Fibroblast of skin of abdomen (primary cell): ENCODE measurements around the gene FOXD1.

Source experiments
- DNase-seq: peaks from one replicate; pipeline ENCODE4 v3.0.0-alpha.2; 2013

Gene FOXD1

GRCh38 chr5:73438645-73439470, 9.7 kb downstream of the FOXD1 start:
- no peak for DNase-seq

GRCh38 chr5:73437777-73438644, 10.6 kb downstream of the FOXD1 start:
- DNase-seq, result no peak

DNA sequence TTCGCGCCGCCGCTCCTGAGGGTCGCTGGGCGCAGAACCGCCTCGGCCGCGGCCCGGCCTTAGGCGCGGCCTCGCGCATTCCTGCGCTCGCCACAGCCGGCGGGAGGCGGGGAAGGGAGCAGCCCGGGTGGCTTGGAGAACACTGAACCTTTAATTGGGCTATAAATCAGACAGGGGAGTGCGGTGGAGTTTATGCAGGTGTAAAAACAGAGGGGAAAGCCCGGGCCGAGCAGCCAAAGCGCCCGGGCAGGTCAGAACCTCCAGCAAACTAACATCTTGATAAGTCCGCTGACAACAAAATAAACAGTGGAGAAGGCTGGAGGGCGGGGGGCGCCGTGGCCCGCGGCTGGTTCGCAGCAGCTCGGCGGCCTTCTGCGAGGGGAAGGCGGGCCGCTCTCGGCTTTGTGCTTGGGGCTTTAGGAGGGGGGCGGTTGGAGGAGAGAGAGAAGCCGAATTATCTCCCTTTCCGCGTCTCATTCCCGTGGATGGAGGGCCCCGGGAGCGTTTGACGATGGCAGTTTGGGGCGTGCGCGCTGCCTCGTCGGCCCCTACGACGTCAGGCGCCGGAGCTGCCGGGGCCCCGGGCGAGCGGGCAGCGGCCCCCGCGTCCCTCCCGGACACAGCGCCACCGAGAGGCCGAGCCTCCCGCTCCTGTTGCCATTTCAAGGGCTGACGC, 11.3 kb downstream of the FOXD1 start:
- peak; percentile 87 for DNase-seq

DNA sequence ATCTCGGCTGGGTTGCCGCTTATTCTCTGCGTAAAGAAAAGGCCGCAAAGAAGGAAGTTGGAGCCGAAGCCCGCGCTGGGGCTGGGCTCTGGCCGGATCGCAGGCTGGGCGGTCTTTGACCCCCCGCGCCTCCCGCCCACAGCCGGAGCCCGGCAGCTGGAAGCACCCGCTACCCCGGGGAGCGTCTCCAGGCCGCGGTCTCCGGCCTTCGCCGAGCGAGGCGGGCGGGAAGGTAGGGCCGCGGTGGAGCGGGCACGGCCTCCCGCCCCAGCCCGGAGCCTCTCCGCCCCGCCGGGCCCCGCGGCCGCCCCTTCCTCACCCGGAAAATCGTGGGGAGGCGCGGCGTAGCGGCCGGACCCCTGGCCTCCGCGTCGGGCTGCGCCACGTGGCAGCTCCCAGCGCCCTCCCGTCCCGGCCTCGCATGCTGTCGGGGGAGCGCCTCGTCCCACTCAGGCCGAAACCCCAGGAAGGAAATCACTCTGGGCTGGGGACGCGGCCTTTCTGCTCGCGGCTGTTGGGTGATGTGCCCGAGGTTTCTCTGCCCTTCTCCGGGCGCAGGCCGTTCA, 12.0 kb downstream of the FOXD1 start:
- no peak for DNase-seq

GRCh38 chr5:73435759-73436534, 12.6 kb downstream of the FOXD1 start:
- peak; percentile 74 for DNase-seq

DNA sequence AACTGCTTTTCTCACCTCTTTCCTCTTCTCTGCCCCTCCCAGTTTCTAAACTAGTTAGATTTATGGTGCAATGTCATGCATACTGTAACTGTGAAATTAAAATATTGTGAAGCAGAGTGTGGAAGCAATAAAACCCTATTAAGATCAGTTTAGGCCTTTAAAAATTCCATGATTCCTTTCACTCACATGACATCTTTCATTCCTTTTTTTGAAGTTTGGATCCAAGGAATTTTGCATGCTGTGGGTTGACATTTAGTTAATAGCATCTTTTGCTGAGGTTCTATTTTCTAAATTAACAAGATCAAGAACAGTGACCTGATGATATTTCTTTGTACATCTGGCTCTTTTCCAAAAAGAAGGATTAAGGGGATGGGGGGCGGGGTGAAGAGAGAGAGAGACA, 13.7 kb downstream of the FOXD1 start:
- no peak for DNase-seq

DNA sequence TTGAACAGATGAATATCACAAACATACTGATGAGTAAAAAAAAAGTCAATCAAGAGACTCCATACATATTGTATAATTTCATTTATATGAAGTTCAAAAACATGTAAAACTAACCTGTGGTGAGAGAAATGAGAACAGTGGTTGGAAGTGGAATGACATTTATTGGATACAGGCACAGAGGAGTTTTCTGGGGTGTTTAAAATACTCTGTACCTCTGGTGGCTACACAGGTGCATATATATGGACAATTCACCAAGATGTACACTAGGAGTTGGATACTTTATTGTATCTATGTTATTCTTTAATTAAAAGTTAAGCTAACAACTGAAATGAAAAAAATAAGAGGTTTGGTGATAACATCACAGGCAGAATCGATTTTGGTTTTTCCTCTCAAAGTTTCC, 14.1 kb downstream of the FOXD1 start:
- DNase-seq, result no peak

GRCh38 chr5:73433982-73434342, 14.6 kb downstream of the FOXD1 start:
- peak; percentile 75 for DNase-seq

GRCh38 chr5:73433272-73433981, 15.2 kb downstream of the FOXD1 start:
- DNase-seq, result no peak

GRCh38 chr5:73431204-73431851, 17.2 kb downstream of the FOXD1 start:
- DNase-seq, result peak; percentile 70

GRCh38 chr5:73426034-73426433, 22.5 kb downstream of the FOXD1 start:
- DNase-seq, result no peak

DNA sequence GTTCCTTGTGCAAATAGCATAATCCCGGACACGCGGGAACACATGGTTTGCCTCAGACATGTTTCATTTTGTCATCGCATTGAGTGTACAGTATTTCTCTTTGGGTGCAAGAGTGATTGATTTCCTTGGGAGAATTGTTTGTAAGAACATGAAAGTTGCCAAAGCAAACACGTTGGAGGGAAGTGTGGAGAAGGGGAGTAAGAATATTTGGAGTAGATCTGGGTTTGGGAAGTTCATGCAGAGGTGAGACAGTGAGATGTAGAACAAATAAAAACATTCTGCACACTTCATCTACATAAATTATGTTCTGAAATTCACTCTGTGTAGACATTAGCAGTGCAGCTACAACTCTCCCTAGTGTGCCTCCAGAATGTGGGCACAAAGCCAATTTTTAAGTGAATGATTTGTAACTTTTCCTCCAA, 24.0 kb downstream of the FOXD1 start:
- DNase-seq, result peak; percentile 91

DNA sequence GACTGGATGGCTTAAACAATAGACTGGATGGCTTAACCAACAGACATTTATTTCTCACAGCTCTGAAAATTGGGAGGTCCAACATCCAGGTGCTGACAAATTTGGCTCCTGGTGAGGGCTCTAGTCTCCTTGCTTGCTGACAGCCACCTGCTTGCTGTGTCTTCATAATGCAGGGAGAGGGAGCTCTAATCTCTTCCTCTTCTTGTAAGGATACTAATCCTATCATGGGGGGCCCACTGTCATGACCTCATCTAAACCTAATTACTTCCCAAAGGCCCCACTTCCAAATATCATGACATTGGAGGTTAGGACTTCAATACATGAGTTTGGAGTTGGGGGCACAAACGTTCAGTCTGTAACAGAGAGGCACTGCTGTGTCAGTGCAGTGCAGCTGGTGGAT, 26.4 kb downstream of the FOXD1 start:
- no peak for DNase-seq

GRCh38 chr5:73420666-73421065, 27.9 kb downstream of the FOXD1 start:
- no peak for DNase-seq

- DNase-seq, result peak; percentile 86
Measured at GRCh38 chr5:73419465-73420390, 28.8 kb downstream of the FOXD1 start.

DNA sequence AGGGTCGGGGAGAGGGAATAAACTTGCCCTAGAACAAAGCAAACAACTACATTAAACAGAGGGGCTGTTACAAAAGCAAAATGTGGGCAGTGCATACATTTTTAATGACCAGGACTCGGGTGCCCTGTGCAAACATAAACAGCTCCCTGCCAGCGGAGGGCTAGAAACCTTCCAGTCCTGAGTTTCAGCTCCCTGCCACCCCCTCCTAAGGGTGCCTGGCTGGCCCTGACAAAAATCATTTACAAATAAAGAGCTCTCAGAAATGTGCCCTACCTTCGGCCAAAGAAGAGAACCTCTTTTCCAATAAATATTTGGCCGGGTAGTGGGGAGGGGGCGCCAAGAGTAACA, 29.5 kb downstream of the FOXD1 start:
- no peak for DNase-seq

- no peak for DNase-seq
Measured at GRCh38 chr5:73418244-73418691, 30.3 kb downstream of the FOXD1 start.

GRCh38 chr5:73417303-73418034, 31.1 kb downstream of the FOXD1 start:
- DNase-seq, result peak; percentile 72

GRCh38 chr5:73415617-73416016, 33.0 kb downstream of the FOXD1 start:
- no peak for DNase-seq
